ENCODE results near the gene TLE1. TPM values are rescaled to one million over a fixed set of nuclear protein-coding genes. Genes with fewer than 3 reads are reported as not detected.

The TLE1 gene
- total and polyA plus RNA-seq, 9 of the 15 experiments (the other 6 are each of a cell fraction or from before 2014, with no cell fraction given), result 0.11 TPM; not detected in 8

- POLR2A ChIA-PET, result no interaction called here
- FAIRE-seq, result no peak
- no peaks in the 10 kb centered on the region for H3K79me2 ChIP-seq (ENCODE audit: control insufficient read depth, insufficient read depth, low read length)
- TF ChIP-seq, protein P1, sequence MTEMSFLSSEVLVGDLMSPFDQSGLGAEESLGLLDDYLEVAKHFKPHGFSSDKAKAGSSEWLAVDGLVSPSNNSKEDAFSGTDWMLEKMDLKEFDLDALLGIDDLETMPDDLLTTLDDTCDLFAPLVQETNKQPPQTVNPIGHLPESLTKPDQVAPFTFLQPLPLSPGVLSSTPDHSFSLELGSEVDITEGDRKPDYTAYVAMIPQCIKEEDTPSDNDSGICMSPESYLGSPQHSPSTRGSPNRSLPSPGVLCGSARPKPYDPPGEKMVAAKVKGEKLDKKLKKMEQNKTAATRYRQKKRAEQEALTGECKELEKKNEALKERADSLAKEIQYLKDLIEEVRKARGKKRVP (CRISPR knock-in tag; IDR thresholded peaks at IDR 0.05), result no peak
- TF ChIP-seq, protein P2, sequence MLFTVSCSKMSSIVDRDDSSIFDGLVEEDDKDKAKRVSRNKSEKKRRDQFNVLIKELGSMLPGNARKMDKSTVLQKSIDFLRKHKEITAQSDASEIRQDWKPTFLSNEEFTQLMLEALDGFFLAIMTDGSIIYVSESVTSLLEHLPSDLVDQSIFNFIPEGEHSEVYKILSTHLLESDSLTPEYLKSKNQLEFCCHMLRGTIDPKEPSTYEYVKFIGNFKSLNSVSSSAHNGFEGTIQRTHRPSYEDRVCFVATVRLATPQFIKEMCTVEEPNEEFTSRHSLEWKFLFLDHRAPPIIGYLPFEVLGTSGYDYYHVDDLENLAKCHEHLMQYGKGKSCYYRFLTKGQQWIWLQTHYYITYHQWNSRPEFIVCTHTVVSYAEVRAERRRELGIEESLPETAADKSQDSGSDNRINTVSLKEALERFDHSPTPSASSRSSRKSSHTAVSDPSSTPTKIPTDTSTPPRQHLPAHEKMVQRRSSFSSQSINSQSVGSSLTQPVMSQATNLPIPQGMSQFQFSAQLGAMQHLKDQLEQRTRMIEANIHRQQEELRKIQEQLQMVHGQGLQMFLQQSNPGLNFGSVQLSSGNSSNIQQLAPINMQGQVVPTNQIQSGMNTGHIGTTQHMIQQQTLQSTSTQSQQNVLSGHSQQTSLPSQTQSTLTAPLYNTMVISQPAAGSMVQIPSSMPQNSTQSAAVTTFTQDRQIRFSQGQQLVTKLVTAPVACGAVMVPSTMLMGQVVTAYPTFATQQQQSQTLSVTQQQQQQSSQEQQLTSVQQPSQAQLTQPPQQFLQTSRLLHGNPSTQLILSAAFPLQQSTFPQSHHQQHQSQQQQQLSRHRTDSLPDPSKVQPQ (CRISPR knock-in tag; IDR thresholded peaks at IDR 0.05; ENCODE audit: borderline replicate concordance), result no peak
- TF ChIP-seq NCOA2 (IDR thresholded peaks at IDR 0.05; ENCODE audit: partially characterized antibody in 2 of 2) (no peak), POU5F1 (IDR thresholded peaks at IDR 0.05; ENCODE audit: borderline replicate concordance, low read depth, low read length, partially characterized antibody) (no peak), FOXA1 (IDR thresholded peaks at IDR 0.05; ENCODE audit: borderline replicate concordance) (no peak), CBX1 (IDR thresholded peaks at IDR 0.05; ENCODE audit: low read depth) (no peak), HDAC1 (IDR thresholded peaks at IDR 0.05) (no peak), HOXB6 (CRISPR knock-in tag; IDR thresholded peaks at IDR 0.05; ENCODE audit: borderline replicate concordance) (no peak)
These were observed 52.1 kb downstream of the TLE1 start for GRCh38 chr9:81637276-81637675.

More at GRCh38 chr9:81637276-81637675, 52.1 kb downstream of the TLE1 start:
- no peak overlapping the region for H3K4me2 ChIP-seq (ENCODE audit: insufficient read depth, low read length)
- H2AFZ ChIP-seq (ENCODE audit: low read depth, low read length), result no peak overlapping the region
- H3K36me3 ChIP-seq (ENCODE audit: control insufficient read depth, insufficient read depth, low read length), result no peaks in the 10 kb centered on the region
- H3K9ac ChIP-seq (ENCODE audit: insufficient read depth in 1 of 2, low read depth in 2 of 2, low read length in 2 of 2), result no peak overlapping the region
- WGBS (ENCODE audit: insufficient coverage, low coverage, missing lambda C conversion rate), result 0% methylated on average over 1 of the region's 1 CpG
- intact Hi-C loops (cut with micrococcal nuclease) (no loop called here), in situ Hi-C loops (cut with MboI) (no loop called here)
- H3K27me3 ChIP-seq (ENCODE audit: control insufficient read depth in 2 of 2, insufficient read depth in 2 of 2, low read length in 2 of 2), result no peaks in the 10 kb centered on the region
- ATAC-seq (no peak), DNase-seq (ENCODE audit: extremely low read depth in 1 of 4, low spot score in 3 of 4) (no peak)
- H3K4me3 ChIP-seq, result no peak overlapping the region
- no peaks in the 10 kb centered on the region for H3K4me1 ChIP-seq (replicated peaks in 1 of 2; ENCODE audit: control insufficient read depth in 2 of 2, insufficient read depth in 2 of 2, low read length in 2 of 2)
- H3K9me3 ChIP-seq (replicated peaks; ENCODE audit: control insufficient read depth, insufficient read depth, low read depth, low read length), result no peaks in the 10 kb centered on the region
- no peaks in the 10 kb centered on the region for H3K9me1 ChIP-seq (ENCODE audit: control insufficient read depth, insufficient read depth, low read length)
- H4K20me1 ChIP-seq (replicated peaks; ENCODE audit: control insufficient read depth, insufficient read depth, low read length), result no peaks in the 10 kb centered on the region
- CTCF ChIA-PET (ENCODE audit: low intra/inter-chr PET ratio), result no interaction called here
- no peak overlapping the region for H3K27ac ChIP-seq (ENCODE audit: extremely low read depth, low read depth, low read length)
- no TSS peak for BruUV-seq (replicated peaks)
